Astrocyte of the cerebellum (primary cell): ENCODE measurements around the gene KCNJ13.

Source experiments
- DNase-seq: peaks from one replicate; pipeline ENCODE4 v3.0.0-alpha.2; 2011; ENCODE audit warnings: low read depth
- H3K4me3 ChIP-seq: 2 replicates; pipeline ENCODE4 v1.5.1; 2011; ENCODE audit warnings: mild to moderate bottlenecking, low read depth, low read length, moderate library complexity
- CTCF ChIP-seq: IDR thresholded peaks from 2 replicates; pipeline ENCODE4 v1.5.1; 2012; ENCODE audit warnings: low read length, low read depth, moderate library complexity, mild to moderate bottlenecking; ENCODE audit errors: missing control alignments
- in situ Hi-C: cut with HindIII; loops from 2 replicates; pipeline ENCODE4 v1.10.0; 2017; ENCODE audit warnings: low sequenced_read_pairs

KCNJ13 gene

GRCh38 chr2:232773815-232774214, 2.5 kb downstream of the KCNJ13 start:
- no peak for DNase-seq
- no peak for TF ChIP-seq CTCF
- in situ Hi-C loops: no loop called here
- H3K4me3 ChIP-seq: no peak overlapping the region

GRCh38 chr2:232772531-232772930, 3.8 kb downstream of the KCNJ13 start:
- no peak for TF ChIP-seq CTCF
- no peak for DNase-seq
- in situ Hi-C loops: no loop called here
- no peak overlapping the region for H3K4me3 ChIP-seq

GRCh38 chr2:232771870-232772269, 4.5 kb downstream of the KCNJ13 start:
- no peak for DNase-seq
- in situ Hi-C loops: no loop called here
- no peak for TF ChIP-seq CTCF
- H3K4me3 ChIP-seq: no peak overlapping the region

- in situ Hi-C loops: no loop called here
- no peak for TF ChIP-seq CTCF
- no peak overlapping the region for H3K4me3 ChIP-seq
- DNase-seq: no peak
Measured at GRCh38 chr2:232770207-232770606, 6.2 kb downstream of the KCNJ13 start.

- DNase-seq: no peak
- no peak for TF ChIP-seq CTCF
- in situ Hi-C loops: no loop called here
Measured at GRCh38 chr2:232767866-232768265, 8.5 kb downstream of the KCNJ13 start.

GRCh38 chr2:232761301-232761907, 15.0 kb downstream of the KCNJ13 start:
- peak; percentile 71 for TF ChIP-seq CTCF
- no peak overlapping the region for H3K4me3 ChIP-seq
- in situ Hi-C loops: no loop called here
- DNase-seq: peak; percentile 35

More at GRCh38 chr2:232767866-232768265, 8.5 kb downstream of the KCNJ13 start:
- H3K4me3 ChIP-seq: no peak overlapping the region
